Measurements from ENCODE around the gene BRSK2.

DNA sequence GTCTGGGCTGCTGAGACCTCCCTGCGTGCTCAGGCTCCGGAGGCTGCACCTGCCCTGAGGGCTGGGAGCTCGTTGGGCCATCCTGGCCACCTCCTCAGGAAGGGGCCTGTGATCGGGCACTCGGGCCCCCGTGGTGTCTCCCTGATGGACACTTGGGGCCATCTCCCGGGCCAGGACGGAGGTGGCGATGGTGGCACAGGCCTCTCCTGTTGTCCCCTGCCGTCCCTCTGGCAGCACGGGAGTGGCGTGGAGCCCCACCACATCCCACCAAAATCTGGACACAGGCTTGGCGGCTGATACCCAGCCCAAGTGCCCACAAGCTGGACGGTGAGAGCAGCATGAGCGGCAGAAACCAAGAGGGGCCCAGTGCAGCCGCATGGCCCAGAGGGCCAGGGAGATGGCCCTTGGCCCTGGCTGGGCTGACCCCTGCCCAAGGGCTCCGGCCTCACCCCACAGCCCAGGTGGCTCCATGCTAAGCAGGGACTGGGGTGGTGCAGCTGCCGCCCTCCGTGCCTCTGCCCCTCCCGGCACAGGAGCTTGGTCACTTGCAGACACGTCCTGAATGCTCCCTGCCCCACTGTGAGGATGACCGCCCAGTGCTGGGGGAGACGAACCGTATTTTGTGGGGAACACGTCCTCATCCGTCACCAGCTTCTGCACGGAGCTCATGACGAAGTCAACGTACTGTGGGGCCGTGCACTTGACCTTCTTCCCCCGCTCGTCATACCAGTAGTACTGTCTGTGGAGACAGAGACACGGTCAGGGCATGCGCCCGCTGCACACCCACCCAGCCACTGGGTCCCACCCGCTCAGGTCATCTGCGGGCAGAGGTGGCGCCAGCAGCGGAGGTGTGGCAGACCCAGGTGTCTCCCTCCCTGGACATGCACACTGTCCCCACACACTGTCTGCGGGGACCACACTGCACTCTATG, 81.2 kb downstream of the BRSK2 start:
- TF ChIP-seq CTCF (tag by site-specific recombination; IDR thresholded peaks at IDR 0.05) (no peak), ZBTB21 (tag by site-specific recombination; IDR thresholded peaks at IDR 0.05) (no peak), ZNF747 (tag by site-specific recombination; IDR thresholded peaks at IDR 0.05) (no peak), OVOL3 (tag by site-specific recombination; IDR thresholded peaks at IDR 0.05) (no peak), ZNF24 (tag by site-specific recombination; IDR thresholded peaks at IDR 0.05) (no peak), ZNF624 (tag by site-specific recombination; IDR thresholded peaks at IDR 0.05) (no peak), KLF9 (tag by site-specific recombination; IDR thresholded peaks at IDR 0.05; ENCODE audit: low read depth) (no peak), PRDM10 (tag by site-specific recombination; IDR thresholded peaks at IDR 0.05) (no peak), ZNF580 (tag by site-specific recombination; IDR thresholded peaks at IDR 0.05) (no peak)

All from HEK293 (cell line).